Measurements from ENCODE around the gene FKBP10.
"Not testable (repeated sequence)": the region's sequence is repeated elsewhere in the genome, so short reads cannot be mapped to it uniquely, and the experiment has no call there.

Gene FKBP10, protein sequence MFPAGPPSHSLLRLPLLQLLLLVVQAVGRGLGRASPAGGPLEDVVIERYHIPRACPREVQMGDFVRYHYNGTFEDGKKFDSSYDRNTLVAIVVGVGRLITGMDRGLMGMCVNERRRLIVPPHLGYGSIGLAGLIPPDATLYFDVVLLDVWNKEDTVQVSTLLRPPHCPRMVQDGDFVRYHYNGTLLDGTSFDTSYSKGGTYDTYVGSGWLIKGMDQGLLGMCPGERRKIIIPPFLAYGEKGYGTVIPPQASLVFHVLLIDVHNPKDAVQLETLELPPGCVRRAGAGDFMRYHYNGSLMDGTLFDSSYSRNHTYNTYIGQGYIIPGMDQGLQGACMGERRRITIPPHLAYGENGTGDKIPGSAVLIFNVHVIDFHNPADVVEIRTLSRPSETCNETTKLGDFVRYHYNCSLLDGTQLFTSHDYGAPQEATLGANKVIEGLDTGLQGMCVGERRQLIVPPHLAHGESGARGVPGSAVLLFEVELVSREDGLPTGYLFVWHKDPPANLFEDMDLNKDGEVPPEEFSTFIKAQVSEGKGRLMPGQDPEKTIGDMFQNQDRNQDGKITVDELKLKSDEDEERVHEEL

DNA sequence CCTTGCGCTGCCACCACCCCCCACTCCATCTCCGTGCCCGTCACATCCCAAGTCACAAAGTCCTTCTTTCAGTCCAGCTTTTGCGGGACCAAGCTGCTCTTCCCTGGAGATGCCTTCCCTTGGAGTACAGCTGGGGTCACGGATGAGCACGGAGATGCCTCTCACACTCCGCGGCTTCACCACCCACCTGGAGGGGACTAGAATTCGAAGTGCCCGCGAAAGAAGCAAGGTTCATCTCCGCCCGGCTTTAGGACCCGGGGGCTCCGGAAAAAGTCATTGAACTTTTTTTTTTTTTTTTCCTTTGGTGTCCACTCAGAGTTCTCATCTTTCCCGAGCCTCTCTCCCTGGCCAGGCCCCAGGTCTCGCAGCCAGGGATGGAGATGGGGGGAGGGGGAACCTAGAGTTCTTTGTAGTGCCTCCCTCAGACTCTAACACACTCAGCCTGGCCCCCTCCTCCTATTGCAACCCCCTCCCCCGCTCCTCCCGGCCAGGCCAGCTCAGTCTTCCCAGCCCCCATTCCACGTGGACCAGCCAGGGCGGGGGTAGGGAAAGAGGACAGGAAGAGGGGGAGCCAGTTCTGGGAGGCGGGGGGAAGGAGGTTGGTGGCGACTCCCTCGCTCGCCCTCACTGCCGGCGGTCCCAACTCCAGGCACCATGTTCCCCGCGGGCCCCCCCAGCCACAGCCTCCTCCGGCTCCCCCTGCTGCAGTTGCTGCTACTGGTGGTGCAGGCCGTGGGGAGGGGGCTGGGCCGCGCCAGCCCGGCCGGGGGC lies at the start of gene FKBP10:
Gene FKBP10, plus strand, starts transcription at position 624 of the 771 bp plus-strand sequence. Its CDS starts 31 bp downstream, at position 655.
- peak; percentile 45 for DNase-seq

DNA sequence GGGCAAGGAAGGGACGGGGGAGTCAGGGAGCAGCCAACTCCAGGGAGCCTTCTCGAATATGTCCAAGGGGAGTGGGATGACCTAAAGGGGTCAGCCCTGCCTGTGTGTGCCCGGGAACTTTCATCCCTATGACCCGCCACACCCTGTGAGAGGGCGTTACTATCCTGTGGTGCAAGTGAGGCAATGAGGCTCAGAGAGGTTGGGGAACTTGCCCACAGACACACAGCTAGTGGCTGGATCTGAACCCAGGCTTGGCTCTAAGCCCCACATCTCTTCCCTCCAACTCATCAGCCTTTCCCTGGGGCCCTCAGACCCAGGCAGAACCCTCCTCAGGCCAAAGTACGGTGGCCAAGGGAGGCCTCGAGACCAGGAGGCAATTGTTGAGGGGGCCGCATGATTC lies 49.5 kb upstream of the FKBP10 start:
- no peak for DNase-seq

DNA sequence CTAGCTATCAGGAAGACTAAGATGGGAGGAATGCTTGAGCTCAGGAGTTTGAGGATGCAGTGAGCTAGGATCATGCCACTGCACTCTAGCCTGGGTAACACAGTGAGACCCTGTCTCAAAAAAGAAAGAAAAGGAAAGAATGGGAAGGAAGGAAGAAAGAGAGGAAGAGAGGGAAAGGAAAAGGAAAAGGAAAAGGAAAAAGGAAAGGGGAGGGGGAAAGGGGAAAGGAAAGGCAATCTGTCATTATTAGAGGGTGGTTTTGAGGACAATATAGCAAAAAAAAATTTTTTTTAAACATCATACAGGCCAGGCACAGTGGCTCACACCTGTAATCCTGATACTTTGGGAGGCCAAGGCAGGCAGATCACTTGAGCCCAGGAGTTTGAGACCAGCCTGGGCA lies 46.7 kb upstream of the FKBP10 start:
- no peak for DNase-seq

DNA sequence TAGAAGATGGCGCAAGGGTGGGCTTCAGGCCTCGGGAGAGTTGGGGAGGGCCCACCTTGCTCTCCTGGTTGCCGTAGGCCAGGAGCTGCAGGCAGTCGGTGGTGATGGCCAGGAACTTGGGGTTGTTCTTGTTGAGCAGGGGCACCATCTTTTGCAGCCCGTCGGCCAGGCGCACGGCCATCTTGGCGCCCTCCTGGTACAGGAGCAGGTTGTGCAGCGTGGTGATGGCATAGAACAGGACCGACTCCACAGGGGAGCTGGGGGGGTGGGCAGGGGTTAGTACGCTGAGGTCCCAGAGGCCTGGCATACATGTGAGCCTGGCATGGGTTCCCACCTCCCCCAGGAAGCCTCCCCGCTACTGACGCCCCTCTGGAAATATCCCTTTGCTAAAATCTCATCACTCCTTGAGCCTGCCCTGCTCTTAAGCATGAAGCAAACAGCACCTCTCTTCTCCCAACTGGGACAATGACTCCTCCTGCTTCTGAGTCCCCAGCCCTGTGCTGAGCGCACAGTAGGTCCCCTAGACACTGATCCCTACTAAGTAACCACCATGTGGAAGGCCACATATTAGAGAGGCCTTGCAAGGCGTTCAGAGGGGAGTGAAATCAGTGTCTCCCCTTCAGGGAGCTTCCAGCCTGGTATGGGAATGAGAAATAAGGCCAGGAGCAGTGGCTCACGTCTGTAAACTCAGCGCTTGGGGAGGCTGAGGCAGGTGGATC lies 45.3 kb upstream of the FKBP10 start:
- no peak for DNase-seq

DNA sequence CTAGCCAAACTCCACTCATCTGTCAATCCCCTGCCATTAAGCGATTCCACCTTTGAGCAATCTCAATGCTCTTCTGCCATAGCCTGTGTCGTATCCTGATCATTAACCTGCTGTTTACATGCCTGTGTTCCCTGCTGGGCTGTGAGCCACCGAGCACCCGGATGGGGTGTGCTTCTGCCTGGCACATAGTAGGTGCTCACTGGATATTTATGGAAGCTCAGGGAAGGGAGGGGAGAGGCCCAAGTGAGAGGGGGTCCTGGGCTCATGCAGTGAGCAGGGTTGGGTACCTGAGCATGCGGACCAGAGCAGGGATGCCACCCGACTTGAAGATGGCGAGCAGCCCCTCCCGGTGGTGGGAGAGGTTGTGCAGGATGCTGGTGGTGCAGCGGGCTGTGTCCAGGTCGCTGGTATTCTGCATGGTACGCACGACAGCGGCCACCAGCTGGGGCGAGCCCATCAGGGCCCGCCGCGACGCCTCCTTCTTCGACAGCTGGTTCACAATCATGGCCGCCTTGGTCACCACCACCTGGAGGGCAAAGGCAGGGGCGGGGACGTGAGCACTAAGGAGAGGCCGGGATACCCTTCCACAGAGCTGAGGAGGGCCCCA lies 44.0 kb upstream of the FKBP10 start:
- no peak for DNase-seq

DNA sequence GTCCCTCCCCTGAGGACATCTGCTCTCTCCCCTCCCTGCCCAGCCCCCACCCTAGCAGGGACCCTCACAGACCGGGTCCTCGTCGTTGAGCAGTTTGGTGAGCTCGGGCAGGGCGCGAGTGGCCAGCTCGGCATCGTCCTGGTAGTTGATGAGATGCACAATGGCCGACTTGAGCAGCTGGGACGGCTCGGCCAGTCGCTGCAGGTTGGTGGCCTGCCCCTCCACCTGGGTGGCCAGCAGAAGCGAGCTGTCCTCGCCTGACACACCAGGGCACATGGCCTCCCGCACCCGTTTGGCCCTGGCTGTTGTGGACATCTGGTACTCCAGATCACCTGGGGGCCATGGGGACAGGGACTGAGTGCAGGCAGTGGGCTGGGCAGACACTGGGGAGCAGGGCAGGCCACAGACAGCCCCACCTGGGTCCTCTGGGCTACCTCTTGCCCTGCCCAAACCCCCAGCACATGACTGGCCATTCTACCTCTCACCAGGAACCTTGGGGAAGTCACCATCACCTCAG lies 43.4 kb upstream of the FKBP10 start:
- DNase-seq, result no peak

DNA sequence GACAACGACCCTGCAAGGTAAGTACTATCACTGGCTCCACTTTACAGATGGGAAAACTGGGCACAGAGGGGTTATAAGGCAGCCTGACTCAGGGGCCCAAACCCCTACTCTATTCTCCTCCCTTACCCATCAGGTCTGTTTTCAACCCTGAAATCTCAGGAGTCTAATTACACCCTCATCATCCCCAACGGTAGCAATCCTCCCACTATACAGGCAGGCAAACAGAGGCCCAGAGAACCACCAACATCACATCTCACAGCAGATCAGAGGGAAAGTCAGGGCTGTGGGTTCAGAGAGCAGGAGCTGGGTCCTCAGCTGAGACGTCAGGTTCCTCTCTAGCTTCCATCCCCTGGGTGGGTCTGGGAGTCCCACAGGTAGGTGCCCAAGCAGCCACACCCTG lies 42.8 kb upstream of the FKBP10 start:
- DNase-seq, result no peak

DNA sequence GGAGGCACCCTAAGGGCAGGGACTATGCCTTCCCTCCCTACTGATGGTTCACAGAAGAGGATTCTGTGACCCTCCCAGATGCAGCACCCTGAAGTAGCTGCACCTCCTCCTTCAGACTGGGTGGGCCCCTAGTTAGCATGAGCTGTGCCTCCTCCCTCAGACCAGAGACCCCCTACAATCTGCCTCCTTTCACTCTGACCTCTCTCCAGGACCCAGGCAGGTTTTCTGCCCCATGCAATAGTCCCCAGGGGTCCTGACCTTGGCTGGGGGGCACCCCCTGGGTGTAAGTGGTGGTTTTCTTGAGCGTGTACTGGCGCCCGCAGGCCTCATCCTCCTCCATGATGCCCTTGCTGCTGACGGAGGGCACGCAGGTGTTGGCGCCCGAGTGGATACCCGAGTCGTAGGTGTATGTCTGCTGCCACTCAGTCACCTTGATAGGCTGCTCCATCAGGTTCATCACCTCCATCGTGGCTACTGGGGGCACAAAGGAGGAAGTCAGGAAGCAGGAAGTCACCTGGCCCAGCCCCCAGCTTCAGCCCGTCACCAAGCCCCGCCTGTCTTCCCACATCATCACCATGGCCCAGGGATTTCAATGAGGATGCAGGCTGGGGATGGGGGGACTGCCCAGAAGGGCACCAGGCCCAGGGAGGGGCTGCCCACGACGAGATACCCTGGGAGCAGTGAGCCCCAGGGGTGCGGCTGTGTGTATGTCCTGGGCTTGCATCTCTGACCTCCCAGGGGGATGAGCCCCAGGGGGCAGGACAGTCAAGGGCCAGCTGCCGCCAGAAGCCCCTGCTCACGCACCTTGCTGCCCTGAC lies 41.2 kb upstream of the FKBP10 start:
- DNase-seq, result no peak

DNA sequence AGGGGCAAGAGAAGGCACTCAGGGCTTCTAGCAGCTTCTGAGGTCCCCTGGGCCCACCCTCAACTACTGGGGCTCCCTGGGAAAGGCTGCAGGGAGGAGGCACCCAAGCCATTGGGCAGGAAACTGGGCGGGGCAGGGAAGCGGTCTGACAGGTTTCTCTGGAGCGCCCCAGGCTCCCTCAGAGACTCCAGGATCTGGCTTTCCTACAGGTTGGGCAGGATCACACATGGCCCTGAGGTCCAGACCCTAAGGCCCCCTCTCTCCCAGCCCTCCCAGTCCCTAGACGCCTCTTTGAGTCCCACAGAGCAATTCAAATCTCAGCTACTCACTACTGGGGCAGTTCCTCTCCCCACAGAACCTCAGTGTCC lies 40.6 kb upstream of the FKBP10 start:
- DNase-seq, result no peak

DNA sequence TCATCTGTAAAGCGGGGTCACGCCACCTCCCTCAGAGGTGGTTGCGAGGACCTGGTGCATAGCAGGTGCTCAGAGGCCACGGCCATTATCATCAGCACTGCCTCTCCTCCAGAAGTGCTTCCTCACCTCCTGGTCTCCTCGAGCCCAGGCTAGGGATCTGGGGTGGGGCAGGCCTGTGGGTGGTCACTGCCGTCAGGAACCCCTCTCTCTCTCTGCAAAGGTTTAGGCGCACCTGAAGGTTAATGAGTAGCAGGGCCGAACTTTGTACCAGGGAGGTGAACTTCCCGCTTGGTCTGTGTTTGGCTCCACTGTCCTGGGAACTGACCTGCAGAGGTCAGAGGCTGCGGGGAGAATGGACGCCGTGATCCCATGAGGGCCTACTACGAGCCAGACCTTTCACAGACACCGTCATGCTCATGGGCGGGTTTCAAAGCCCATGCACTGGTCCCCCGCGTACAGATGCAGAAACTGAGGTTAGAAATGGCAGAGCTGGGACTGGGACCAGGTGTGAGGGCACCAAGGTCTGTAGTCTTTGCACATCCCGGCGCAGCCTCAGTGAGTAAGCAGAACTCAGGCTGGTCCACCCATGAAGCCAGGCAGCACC lies 40.1 kb upstream of the FKBP10 start:
- no peak for DNase-seq

DNA sequence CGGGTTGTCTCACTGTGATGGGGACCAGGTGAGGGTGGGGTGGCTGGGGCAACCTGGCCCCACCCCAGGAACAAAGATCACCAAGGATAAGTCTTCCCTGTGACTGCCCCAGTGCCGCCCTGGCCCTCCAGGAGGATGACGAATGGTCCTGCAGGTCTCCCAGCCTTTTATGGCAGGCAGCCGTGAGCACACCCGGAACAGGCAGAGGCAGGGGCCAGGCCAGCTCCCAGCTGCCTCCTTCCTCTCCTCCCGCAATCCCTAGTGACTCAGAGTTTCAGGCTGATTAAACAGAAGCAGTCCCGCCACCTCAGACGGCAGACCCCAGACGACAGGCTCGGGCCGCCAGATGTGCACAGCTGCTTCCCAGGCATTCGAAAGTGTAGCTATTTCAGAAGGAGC lies 39.6 kb upstream of the FKBP10 start:
- no peak for DNase-seq

DNA sequence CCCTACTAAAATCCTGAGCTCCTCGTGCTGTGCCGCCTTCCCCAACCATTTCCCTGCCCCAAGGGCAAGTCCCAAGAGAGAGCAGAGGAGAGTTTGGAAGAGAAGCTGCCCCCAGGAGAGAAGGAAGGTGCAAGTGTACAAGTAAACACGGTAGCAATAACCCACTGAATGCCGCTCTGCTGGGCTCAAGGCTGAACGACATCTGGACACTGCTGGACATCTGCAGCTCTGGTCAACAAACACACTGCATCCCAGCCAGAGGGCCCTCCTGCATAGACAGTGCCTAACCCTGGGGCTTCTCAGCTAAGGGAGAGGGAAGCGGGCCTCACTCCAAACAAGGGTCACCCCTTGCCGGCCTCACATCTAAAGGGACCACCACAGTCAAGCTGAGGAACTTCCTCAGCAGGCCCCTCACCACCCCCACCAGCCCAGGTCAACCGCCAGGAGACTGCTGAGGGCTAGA lies 39.0 kb upstream of the FKBP10 start:
- no peak for DNase-seq

DNA sequence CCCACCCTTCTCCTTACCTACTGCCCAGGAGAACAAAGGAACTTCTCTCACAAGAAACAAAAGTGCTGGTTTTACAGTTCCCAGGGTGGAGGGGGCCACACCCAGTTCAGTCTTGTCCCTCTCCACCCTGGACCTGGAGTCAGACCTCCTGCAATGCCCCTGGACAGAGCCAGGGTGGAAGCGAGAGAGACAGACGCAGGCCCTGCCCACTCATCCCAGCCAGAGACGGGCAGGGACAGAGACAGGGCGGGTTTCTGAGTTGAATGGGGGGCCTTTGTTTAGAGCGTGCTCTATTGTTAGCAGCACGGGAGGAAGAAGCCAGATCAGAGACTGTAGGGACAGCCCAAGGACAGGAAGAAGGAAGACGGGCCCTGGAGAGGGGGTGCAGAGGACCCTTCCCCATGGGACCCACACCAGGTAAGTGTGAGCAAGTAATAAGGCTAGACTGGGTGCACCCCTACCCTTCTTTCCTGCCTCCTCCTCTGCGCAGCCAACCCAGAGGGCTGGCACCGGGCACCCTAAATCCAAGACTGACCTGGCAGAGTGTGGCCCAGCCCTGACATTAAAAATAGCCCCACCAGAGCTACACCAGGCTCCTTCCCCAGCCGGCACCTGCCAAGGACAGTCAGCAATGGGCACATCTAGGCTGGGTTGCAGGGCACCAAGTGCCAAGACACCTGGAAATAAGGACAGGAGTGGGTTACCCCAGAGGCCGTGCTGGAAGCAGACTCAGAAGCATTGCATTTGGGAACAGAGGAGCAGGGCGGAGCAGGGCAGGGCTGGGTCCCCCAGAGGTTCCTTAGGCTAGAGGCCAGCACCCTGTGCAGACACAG lies 37.2 kb upstream of the FKBP10 start:
- DNase-seq, result no peak

DNA sequence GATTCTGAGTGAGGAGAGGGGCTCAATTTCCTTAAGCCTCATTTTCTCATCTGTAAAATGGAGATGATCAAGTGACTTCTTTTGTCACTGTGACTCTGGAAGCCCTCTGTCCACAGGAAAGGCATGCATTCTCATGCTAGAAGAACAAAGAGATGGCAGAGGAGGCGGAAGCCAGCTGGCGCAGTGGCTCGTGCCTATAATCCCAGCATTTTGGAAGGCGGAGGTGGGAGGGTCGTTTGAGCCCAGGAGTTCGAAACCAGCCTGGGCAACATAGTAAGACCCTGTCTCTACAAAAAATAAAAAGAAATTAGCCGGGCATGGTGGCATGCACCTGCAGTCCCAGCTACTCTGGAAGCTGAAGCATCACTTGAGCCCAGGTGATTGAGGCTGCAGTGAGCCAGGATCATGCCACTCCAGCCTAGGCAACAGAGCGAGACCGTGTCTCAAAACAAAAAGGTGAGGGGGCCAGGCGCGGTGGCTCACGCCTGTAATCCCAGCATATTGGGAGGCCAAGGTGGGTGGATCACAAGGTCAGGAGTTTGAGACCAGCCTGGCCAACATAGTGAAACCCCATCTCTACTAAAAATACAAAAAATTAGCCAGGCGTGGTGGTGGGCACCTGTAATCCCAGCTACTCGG lies 36.4 kb upstream of the FKBP10 start:
- not testable (repeated sequence) for DNase-seq

DNA sequence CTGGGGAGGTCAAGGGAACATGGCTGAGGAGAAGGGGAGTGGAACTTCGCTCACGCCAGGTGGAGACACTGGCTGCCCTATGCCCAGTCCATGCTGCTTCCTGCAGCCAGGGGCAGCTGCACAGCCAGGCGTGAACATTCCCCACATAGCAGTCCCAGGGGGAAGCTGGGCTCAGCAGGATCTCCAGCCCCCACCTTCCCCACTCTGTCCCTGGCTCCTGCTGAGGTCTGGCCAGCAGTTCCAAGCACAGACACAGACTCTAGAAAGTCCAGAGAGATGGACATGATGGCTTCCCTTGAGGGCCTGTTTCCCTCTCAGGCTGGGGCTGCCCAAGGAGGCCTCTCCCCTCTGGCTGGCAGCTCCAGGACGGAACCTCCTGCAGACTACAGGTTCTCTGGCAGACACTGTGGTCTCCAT lies 35.6 kb upstream of the FKBP10 start:
- no peak for DNase-seq

DNA sequence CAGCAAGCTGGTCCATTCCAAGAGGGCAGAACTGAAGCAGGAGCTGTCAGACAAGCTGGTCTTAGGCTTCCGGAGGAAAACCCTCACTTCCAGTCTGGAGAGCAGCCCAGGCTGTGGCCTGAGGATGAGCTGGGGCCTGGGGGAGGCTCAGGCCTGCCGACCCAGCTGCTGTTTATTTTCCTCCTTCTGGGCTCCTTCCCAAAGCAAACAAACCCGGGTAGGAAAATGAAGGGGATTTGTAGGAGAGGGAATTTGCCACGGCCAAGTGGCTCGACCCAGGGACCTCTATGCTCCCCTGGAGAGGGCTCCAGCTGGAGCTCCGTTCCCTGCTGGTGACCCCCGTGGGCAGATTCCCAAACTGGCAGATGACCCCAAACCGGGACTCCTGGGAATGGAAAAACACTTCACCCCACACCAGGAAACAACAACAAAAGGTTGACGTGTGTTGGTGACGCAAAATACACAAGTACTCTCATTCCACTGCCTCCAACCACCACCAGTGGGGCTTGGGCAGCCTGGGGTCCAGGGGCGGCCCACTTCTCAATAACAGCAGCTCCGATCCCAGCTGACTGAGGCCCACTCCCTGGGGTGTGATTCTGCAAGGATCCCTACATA lies 35.1 kb upstream of the FKBP10 start:
- no peak for DNase-seq

DNA sequence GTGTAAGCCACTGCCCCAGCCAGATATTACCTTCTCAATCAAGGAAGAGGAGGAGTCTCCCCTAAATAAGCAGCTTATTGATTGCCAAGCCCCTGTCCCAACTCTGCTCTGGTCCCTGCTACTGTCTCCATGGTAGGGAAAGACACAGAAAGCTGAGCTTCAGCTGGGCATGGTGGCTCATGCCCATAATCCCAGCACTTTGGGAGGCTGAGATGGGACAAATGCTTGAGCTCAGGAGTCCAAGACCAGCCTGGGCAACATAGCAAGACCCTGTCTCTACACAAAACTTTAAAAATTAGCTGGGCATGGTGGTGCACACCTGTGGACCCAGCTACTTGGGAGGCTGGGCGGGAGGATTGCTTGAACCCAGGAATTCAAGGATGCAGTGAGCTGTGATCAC lies 32.9 kb upstream of the FKBP10 start:
- no peak for DNase-seq

DNA sequence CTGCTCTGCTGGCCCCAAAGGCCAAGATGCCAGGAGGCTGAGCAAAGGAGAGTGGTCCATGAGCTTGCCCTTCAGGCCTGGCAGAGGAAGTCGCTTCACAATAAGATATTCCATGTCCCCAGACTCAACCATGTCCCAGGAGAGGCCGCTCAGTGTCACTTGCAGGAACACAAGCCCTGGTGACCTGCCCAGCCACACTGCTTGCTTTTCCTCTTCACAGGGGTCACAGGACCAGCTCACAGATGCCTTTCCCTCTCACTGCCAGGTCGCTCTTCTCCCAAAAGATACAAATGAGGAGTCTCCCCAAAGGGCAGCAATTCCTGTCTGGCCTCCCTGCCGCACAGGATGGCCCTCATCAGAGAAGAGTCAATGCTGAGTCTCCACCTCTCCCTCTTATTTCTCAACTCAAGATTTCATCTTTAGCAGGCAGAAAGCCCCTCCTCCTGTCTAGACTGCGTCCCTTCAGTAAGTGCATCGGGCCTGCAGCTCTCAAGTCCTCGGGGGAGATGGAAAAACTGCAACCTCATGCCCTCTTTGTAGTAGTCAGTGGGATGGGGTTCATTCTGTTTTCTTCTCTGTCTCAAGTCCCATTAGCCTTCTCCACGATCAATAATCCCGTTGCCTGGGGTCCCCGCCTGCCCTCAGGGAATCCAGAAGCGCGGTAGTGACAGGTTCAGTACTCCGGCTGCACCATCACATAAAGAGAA lies 31.2 kb upstream of the FKBP10 start:
- DNase-seq, result no peak

DNA sequence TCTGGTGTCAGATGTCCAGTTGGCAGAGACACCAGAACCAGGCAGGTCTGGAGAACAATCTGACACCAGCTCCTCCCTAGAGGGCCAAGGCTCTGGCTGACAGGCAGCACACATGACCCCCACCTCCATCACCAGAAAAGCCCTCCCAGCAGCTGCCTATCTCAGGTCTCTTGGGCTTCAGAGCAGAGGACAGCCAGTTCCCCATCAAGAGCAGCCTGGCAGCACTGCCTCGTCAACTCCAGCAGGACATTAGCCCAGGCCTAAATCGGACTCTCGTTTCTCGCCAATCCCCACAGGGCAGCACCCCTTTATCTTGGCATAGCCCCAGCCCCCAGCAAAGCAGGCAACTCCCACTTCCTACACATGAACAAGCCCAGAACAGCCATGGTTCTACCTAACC lies 30.7 kb upstream of the FKBP10 start:
- no peak for DNase-seq
